Measurements from ENCODE around the gene LRRTM4. TPM values are rescaled to one million over a fixed set of nuclear protein-coding genes. Genes with fewer than 3 reads are reported as not detected.

Gene LRRTM4
- total and polyA plus RNA-seq, 2 experiments from 2014 or later: not detected

GRCh38 chr2:77228391-77228790, 293.8 kb downstream of the LRRTM4 start:
- H3K9me2 ChIP-seq (ENCODE audit: insufficient read depth): no peaks in the 10 kb centered on the region
- H3F3A ChIP-seq (ENCODE audit: insufficient read depth): no peaks in the 10 kb centered on the region
- in situ Hi-C loops (cut with MboI): no loop called here
- no peak for DNase-seq
- no peaks in the 10 kb centered on the region for H3K4me1 ChIP-seq (ENCODE audit: insufficient read depth)
- no peaks in the 10 kb centered on the region for H3K9me3 ChIP-seq (ENCODE audit: low read depth)
- H3K4me2 ChIP-seq (ENCODE audit: unreplicated experiment): no peak overlapping the region
- no peaks in the 10 kb centered on the region for H4K20me1 ChIP-seq (ENCODE audit: insufficient read depth)
- no peaks in the 10 kb centered on the region for H3K79me2 ChIP-seq (ENCODE audit: insufficient read depth)
- no peak overlapping the region for H2AFZ ChIP-seq
- H3K4me3 ChIP-seq: no peak overlapping the region
- H3K9ac ChIP-seq: no peak overlapping the region
- H3K27ac ChIP-seq: no peak overlapping the region
- H3K27me3 ChIP-seq (replicated peaks; ENCODE audit: insufficient read depth): no peaks in the 10 kb centered on the region
- 0% methylated on average over 1 of the region's 1 CpG for WGBS, 2 experiments (ENCODE audit: low coverage in 1 of 2, low lambda C conversion rate in 2 of 2, missing lambda C conversion rate in 2 of 2)
- TF ChIP-seq EZH2 (IDR thresholded peaks at IDR 0.05; ENCODE audit: insufficient read depth, poor library complexity, severe bottlenecking) (no peak), EZH2phosphoT487 (IDR thresholded peaks at IDR 0.05; ENCODE audit: insufficient read depth, low read depth) (no peak)
- H3K36me3 ChIP-seq (ENCODE audit: low read depth): no peaks in the 10 kb centered on the region

- 6 to 11% methylated on average over 3 of the region's 3 CpGs for WGBS, 2 experiments (ENCODE audit: low coverage in 1 of 2, low lambda C conversion rate in 2 of 2, missing lambda C conversion rate in 2 of 2)
- no peaks in the 10 kb centered on the region for H3K9me2 ChIP-seq (ENCODE audit: insufficient read depth)
- H3K4me2 ChIP-seq (ENCODE audit: unreplicated experiment): no peak overlapping the region
- DNase-seq: no peak
- H3K4me3 ChIP-seq: no peak overlapping the region
- no peaks in the 10 kb centered on the region for H4K20me1 ChIP-seq (ENCODE audit: insufficient read depth)
- in situ Hi-C loops (cut with MboI): no loop called here
- no peak overlapping the region for H2AFZ ChIP-seq
- TF ChIP-seq EZH2phosphoT487 (IDR thresholded peaks at IDR 0.05; ENCODE audit: insufficient read depth, low read depth) (no peak), EZH2 (IDR thresholded peaks at IDR 0.05; ENCODE audit: insufficient read depth, poor library complexity, severe bottlenecking) (no peak)
- no peaks in the 10 kb centered on the region for H3K27me3 ChIP-seq (replicated peaks; ENCODE audit: insufficient read depth)
- H3K36me3 ChIP-seq (ENCODE audit: low read depth): no peaks in the 10 kb centered on the region
- H3K9ac ChIP-seq: no peak overlapping the region
- H3F3A ChIP-seq (ENCODE audit: insufficient read depth): no peaks in the 10 kb centered on the region
- no peaks in the 10 kb centered on the region for H3K4me1 ChIP-seq (ENCODE audit: insufficient read depth)
- H3K27ac ChIP-seq: no peak overlapping the region
- H3K79me2 ChIP-seq (ENCODE audit: insufficient read depth): no peaks in the 10 kb centered on the region
- H3K9me3 ChIP-seq (ENCODE audit: low read depth): no peaks in the 10 kb centered on the region
Observed at GRCh38 chr2:77210725-77211124, 311.5 kb downstream of the LRRTM4 start.

GRCh38 chr2:77207331-77207730, 314.8 kb downstream of the LRRTM4 start:
- in situ Hi-C loops (cut with MboI): no loop called here
- Histone ChIP-seq H3K9me2 (ENCODE audit: insufficient read depth) (no peaks in the 10 kb centered on the region), H4K20me1 (ENCODE audit: insufficient read depth) (no peaks in the 10 kb centered on the region), H3K9ac (no peak overlapping the region), H3K9me3 (ENCODE audit: low read depth) (no peaks in the 10 kb centered on the region), H3K4me2 (ENCODE audit: unreplicated experiment) (no peak overlapping the region), H3K4me1 (ENCODE audit: insufficient read depth) (no peaks in the 10 kb centered on the region), H3K79me2 (ENCODE audit: insufficient read depth) (no peaks in the 10 kb centered on the region), H3K27ac (no peak overlapping the region), H3F3A (ENCODE audit: insufficient read depth) (no peaks in the 10 kb centered on the region), H3K36me3 (ENCODE audit: low read depth) (no peaks in the 10 kb centered on the region), H3K4me3 (no peak overlapping the region), H2AFZ (no peak overlapping the region), H3K27me3 (replicated peaks; ENCODE audit: insufficient read depth) (no peaks in the 10 kb centered on the region)
- TF ChIP-seq EZH2phosphoT487 (IDR thresholded peaks at IDR 0.05; ENCODE audit: insufficient read depth, low read depth) (no peak), EZH2 (IDR thresholded peaks at IDR 0.05; ENCODE audit: insufficient read depth, poor library complexity, severe bottlenecking) (no peak)
- no peak for DNase-seq
- 5 to 6% methylated on average over 1 of the region's 1 CpG for WGBS, 2 experiments (ENCODE audit: low coverage in 1 of 2, low lambda C conversion rate in 2 of 2, missing lambda C conversion rate in 2 of 2)

GRCh38 chr2:77201755-77202154, 320.4 kb downstream of the LRRTM4 start:
- no peaks in the 10 kb centered on the region for H3F3A ChIP-seq (ENCODE audit: insufficient read depth)
- 25 to 33% methylated on average over 2 of the region's 2 CpGs for WGBS, 2 experiments (ENCODE audit: low coverage in 1 of 2, low lambda C conversion rate in 2 of 2, missing lambda C conversion rate in 2 of 2)
- no peak overlapping the region for H3K27ac ChIP-seq
- H3K9me3 ChIP-seq (ENCODE audit: low read depth): no peaks in the 10 kb centered on the region
- no peak overlapping the region for H3K9ac ChIP-seq
- H3K4me2 ChIP-seq (ENCODE audit: unreplicated experiment): no peak overlapping the region
- no peaks in the 10 kb centered on the region for H3K79me2 ChIP-seq (ENCODE audit: insufficient read depth)
- H2AFZ ChIP-seq: no peak overlapping the region
- no peak for DNase-seq
- H3K4me3 ChIP-seq: no peak overlapping the region
- H4K20me1 ChIP-seq (ENCODE audit: insufficient read depth): no peaks in the 10 kb centered on the region
- in situ Hi-C loops (cut with MboI): no loop called here
- no peaks in the 10 kb centered on the region for H3K4me1 ChIP-seq (ENCODE audit: insufficient read depth)
- no peaks in the 10 kb centered on the region for H3K27me3 ChIP-seq (replicated peaks; ENCODE audit: insufficient read depth)
- no peak for TF ChIP-seq EZH2 (IDR thresholded peaks at IDR 0.05; ENCODE audit: insufficient read depth, poor library complexity, severe bottlenecking)
- no peak for TF ChIP-seq EZH2phosphoT487 (IDR thresholded peaks at IDR 0.05; ENCODE audit: insufficient read depth, low read depth)
- no peaks in the 10 kb centered on the region for H3K36me3 ChIP-seq (ENCODE audit: low read depth)
- H3K9me2 ChIP-seq (ENCODE audit: insufficient read depth): no peaks in the 10 kb centered on the region

GRCh38 chr2:77199411-77199810, 322.8 kb downstream of the LRRTM4 start:
- H3K27me3 ChIP-seq (replicated peaks; ENCODE audit: insufficient read depth): no peaks in the 10 kb centered on the region
- no peak overlapping the region for H3K27ac ChIP-seq
- no peak overlapping the region for H3K9ac ChIP-seq
- TF ChIP-seq EZH2 (IDR thresholded peaks at IDR 0.05; ENCODE audit: insufficient read depth, poor library complexity, severe bottlenecking) (no peak), EZH2phosphoT487 (IDR thresholded peaks at IDR 0.05; ENCODE audit: insufficient read depth, low read depth) (no peak)
- no peak overlapping the region for H3K4me3 ChIP-seq
- H3K9me3 ChIP-seq (ENCODE audit: low read depth): no peaks in the 10 kb centered on the region
- H3K4me1 ChIP-seq (ENCODE audit: insufficient read depth): no peaks in the 10 kb centered on the region
- H3K36me3 ChIP-seq (ENCODE audit: low read depth): no peaks in the 10 kb centered on the region
- no peak overlapping the region for H2AFZ ChIP-seq
- no peaks in the 10 kb centered on the region for H3K79me2 ChIP-seq (ENCODE audit: insufficient read depth)
- no peak overlapping the region for H3K4me2 ChIP-seq (ENCODE audit: unreplicated experiment)
- H3K9me2 ChIP-seq (ENCODE audit: insufficient read depth): no peaks in the 10 kb centered on the region
- in situ Hi-C loops (cut with MboI): no loop called here
- H3F3A ChIP-seq (ENCODE audit: insufficient read depth): no peaks in the 10 kb centered on the region
- DNase-seq: no peak
- H4K20me1 ChIP-seq (ENCODE audit: insufficient read depth): no peaks in the 10 kb centered on the region

All from GM23248 (cell line).